ENCODE measurements around the gene PPM1F.
A peak's percentile ranks its signal among the peaks of the same experiment; 100 is the strongest.

Gene PPM1F

DNA sequence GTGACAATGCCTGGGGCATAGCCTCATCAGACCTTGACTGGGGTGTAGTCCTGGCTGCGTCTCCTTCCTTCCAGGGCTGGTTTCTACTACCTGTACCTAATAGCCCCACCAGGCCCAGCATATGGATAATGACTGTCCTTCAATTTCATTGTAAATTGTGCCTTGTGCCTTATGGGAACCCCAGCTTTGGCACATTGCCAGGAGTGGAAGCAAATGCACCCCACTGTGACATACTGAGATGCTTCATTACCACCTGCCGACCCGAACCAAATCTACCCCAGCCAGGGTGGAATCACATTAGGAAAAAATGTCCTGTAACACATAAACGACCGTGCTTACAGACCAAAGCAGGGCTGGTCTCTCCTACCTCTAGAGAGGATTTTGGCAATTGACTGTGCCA lies 22.6 kb upstream of the PPM1F start:
- no peak for DNase-seq

GRCh38 chr22:21974058-21974649 lies 21.5 kb upstream of the PPM1F start:
- peak; percentile 22 for DNase-seq

GRCh38 chr22:21972806-21973205 lies 20.2 kb upstream of the PPM1F start:
- no peak for DNase-seq

- DNase-seq = peak; percentile 23
These were observed 19.7 kb upstream of the PPM1F start for GRCh38 chr22:21972293-21972779.

DNA sequence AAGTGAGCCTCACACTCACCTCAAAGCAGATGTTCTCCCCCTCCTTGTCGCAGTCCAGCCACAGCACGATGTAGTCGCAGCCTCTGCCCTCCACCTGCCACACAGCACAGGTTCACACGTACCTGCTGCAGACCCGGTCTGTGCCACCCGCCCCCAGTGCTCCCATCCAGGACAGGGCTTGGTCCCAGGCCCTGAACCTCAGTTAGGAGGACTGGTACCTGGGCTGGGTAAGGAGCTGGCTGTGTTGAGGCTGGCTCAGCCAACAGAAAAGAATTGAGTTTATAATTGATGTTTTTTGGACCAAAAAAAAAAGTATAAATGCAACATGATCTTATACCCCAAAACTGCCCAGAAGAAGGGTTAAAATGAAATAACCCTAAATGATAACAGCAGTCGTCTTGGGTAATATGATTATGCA lies 19.2 kb upstream of the PPM1F start:
- no peak for DNase-seq

DNA sequence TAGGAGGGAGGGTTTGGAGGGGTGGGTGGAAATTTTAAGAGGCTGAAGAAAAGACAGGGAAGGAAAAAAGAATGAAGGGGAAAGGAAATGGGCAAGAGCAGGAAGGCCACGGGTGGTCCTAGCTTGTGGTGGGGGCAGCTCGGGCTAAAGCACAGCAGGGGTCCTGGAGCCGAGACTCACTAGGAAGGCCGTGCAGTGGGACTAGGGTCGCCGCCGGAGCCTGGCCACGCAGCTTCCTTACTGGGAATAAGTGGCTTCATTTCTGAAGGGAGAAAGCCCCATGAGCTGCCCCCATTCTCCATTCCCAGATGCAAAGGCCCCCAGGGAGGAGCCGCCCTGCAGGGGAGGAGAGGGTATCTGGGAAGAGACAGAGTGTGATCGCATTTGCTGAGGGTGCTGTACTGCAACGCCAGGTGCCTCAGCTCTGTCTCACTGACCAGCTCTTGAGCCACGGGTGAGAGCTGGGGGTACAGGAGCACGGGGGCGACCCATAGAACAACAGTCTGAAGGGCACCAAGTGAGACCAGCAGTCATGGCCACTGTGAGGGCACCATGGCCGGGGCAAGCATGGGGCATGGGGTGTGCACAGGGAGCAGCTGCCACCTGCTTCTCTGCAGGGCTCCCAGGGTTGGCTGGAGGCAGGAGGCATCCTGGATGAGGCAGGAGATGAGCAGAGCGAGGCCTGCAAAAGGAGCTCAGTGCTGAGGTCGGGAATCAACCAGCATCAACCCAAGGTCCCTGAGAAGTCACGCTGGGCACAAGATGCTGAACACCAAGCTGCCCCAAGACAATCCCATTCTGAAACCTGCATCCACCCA lies 18.4 kb upstream of the PPM1F start:
- DNase-seq = no peak

DNA sequence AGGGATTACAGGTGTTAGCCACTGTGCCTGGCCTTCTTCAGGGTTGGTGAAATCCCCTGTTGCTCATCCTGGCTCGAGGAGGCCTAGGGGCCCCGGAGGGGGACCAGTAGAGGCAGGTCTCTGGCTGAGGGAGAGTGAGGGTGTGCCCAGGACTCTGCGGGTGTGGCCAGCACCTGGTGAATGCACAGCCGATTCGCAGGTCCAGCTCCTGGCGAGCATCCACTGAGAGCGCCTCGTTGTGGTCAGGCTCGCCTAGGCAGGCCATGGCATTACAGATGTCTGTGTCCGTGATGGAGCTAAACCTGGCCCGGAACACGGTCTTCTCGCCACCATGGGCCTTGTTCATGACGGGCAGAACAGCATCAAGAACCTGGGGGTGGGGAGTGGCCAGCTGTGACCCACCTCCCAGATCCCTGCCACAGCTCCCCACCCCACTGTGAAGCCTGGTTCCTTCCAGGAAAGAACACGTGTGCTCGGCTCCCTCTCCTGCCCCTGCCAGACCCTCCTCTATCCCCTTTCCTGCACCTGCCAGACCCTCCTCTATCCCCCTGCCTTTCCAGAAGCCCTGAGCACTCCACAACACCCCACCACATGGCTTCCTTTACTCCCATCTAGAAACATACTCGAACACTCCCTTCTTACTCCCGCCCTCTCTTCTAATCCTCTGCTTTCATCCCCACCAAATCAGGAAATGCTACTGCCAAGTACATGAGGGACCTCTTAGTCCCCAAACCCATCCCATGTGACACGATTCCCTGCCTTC lies 17.6 kb upstream of the PPM1F start:
- no peak for DNase-seq

- DNase-seq = no peak
These were observed 15.9 kb upstream of the PPM1F start for GRCh38 chr22:21968452-21969129.

DNA sequence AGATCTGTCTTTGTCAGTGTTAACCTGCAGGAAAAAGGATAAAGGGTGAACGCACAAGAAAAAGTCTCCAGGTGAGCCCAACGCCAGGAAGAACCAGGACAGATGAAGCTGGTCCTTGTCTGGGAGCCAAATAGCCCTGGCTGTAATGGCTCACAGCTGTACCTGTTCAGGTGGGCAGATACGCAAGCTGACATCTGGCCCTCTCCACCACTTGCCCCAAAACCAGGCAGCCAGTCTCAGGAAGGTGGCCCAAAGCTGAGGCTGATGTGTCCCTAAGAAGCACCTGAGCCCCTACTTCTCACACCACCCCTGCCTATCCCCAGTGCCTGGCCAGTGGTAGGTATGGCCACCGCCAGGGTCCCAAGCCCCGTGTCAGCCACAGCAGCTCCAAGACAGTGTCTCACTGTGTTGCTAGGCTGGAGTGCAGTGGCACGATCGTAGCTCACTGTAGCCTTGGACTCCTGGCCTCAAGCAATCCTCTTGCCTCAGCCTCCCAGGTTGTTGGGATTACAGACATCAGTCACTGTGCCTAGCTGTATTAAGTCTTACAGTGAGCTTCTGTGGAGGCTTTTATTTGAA lies 15.1 kb upstream of the PPM1F start:
- no peak for DNase-seq

DNA sequence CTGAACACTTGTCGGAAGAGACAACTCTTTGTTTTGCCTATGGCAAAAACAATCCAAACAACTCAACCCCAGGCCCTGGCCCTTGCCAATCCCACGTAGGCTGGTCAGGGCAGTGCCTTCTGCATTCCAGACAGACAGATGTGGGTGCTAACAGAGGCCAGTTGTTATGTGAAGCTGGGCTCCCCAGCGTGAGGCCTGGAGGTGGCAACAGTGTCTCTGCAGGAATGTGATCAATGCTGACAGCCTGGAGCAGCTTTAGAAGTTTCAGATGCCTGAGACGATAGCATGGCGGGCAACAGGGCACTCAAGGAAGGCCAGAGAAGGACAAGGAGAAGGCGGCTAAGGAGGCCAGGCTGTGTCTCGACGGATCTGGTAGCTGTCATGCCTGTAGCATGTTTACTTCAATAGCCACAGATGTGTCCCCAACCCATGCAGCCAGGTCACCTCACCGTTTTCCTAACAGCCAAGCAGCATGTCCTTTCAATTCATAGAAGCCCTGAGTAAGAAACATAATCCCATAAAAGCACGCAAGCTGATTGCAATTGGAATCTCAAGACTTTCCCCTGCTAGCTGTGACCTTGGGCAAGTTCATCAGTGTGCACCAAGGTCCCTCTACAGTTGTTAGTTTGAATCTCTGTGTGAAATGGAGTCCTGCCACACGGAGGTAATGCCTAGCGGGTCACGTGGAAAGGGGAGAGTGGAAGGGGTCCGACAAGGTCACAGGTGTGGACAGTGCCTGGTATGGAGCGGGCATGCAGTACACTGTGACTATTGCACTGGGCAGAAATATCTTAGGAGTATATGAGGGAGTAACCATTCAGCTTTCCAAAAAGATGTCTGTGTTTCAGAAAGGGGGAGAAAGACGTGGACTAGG lies 14.2 kb upstream of the PPM1F start:
- no peak for DNase-seq

GRCh38 chr22:21965762-21966288 lies 13.2 kb upstream of the PPM1F start:
- DNase-seq = no peak

DNA sequence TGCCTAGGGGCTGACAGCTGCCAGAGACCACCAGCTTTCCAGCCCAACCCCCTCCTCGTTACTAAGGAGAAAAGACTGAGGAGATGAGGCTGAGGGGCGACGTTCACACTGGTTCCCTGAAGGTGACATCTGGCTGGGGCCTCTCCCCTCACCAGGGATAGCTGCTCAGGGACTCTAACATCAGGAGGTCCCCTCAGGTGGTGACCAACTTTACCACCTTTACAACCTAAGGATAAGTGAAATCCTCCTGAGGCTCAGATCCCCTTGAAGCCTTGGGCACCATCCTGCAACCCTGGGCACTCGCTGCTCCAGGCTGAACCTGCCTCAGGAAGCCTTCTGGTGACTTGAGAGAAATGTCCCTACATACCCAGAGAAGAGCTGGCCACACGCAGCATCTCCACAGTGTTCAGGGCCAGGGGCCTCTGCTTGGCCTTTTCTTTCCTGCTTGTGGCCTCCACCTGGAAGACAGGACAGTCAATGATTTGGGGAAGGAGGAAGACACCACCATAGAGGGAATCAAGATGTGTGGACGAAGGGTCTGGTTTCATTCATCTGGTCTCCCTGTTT lies 12.4 kb upstream of the PPM1F start:
- no peak for DNase-seq

DNA sequence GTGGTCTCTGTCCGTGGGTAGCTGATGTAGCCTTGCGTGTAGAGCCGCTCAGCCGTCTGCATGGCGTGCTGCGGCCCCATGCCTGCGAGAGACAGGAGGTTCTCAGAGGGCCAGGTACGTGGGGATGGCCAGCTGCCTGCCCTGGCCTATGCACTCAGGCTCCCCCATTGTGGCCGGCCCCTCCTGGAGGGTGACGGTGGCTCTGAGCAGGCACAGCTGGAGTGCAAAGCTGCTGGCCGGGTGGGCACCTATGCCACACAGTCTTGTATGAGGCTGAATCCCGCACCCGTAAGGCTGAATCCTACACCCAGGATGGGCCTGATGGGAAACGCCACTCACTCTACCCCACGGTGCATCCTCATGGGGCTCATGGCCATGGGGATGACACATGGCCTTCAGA lies 11.6 kb upstream of the PPM1F start:
- no peak for DNase-seq

GRCh38 chr22:21963790-21964211 lies 11.2 kb upstream of the PPM1F start:
- DNase-seq = no peak

GRCh38 chr22:21963286-21963685 lies 10.6 kb upstream of the PPM1F start:
- DNase-seq = no peak

DNA sequence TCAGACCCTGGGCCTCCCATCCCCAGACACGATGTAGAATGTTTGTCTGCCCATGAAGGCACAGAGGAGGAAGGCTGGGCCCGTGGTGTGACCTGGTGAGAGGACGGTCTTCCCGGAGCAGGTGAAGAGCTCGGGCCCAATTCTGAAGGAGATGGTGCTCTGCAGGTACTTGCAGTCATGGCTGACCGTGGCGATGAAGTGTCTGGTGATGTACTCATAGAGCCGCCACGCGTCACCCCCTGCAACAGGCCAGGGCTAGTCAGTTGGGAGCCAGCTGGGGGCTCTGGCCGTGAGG lies 10.0 kb upstream of the PPM1F start:
- no peak for DNase-seq

DNA sequence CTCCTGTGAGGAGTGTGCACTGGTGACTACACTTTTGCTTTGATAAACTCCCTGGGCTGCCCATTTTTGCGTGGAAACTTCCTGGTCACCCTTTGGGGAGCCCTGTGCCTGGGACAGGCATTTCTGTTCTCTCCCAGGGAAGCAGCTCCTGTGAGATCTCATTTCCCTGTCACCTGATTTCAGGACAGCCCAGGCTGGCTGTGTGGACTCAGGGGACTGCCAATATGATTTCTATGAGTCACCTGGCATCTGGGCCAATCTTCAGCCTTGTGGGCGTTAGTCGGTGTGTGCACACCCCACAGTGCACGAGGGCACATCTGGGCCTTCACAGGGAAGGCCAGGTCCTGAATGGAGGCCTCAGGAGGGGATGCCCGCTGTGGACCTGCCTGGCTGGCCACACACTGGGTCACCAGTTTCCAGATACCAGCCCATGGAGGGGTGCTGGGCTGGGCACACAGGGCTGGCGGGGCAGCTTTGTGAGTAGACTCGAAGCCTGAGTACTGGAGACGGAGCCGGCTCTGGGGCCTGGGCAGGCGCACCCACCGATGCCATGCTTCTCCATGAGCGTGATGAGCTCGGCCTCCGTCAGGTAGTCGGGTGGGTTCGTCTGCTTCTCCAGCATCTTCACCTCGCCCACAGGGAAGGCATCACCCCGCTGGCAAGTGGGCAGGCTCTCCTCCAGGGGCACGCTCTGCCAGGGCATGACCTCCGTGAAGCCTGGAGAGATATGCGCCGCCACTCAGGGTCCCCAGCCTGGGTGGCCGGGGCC lies 9.4 kb upstream of the PPM1F start:
- DNase-seq = peak; percentile 46

- DNase-seq = no peak
These were observed 8.6 kb upstream of the PPM1F start for GRCh38 chr22:21961127-21961867.

DNA sequence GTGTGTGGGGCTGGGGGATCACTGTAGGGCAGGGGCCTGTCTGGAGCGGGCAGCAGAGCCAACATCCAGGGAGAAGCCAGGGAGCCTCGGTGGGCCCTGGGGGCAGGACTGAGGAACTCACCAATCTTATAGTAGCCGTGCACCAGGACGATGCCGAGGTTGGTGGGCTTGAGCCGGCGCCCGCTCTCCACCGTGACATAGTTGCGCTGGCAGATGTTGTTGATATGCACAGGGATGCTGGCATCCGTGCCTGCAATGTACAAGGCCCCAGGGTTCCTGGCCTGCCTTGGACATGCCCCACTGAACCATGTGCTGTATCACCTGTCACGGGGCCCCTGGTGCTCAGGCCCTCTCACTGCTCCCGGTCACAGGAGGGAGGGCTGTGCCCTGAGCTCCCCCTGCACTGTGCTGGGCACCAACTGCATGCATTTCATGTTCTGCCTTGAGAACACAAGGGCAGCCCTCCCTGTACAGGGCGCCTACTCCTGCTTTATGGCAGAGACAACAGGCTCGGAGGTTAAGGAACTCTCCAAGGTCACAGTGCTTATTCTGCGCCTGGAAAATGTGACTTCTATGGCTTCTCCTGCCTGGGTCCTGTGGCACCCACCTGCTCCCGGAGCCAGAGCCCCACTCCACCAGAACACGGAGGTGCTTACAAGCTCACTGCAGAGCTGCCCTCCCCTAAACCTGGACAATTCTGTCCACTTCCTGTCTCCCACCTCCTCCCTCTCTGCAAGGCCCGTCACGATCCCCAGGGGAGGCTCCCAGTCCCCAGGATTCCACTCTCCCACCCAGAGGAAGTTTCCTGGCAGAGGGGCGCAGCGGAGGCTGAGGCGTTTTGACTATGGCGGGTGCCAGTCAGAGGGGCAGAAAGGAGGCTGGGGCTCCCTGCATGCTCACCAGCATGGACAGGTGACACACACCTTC lies 7.8 kb upstream of the PPM1F start:
- no peak for DNase-seq
